Epithelial cell of esophagus (primary cell): ENCODE results near the gene DCST2.

Experiments used
- DNase-seq: peaks from one replicate; pipeline ENCODE4 v3.0.0; 2010; ENCODE audit warnings: low read depth
- H3K4me3 ChIP-seq: 2 replicates; pipeline ENCODE4 v1.5.1; 2011; ENCODE audit warnings: mild to moderate bottlenecking, low read length, control low read depth
- TF ChIP-seq, protein P1 (sequence below): IDR thresholded peaks from 2 replicates; pipeline ENCODE4 v1.5.1; 2011; ENCODE audit warnings: low read depth, mild to moderate bottlenecking, low read length, control low read depth, inconsistent platforms; ENCODE audit not compliant: insufficient read depth; ENCODE audit errors: missing control alignments

The DCST2 gene

DNA sequence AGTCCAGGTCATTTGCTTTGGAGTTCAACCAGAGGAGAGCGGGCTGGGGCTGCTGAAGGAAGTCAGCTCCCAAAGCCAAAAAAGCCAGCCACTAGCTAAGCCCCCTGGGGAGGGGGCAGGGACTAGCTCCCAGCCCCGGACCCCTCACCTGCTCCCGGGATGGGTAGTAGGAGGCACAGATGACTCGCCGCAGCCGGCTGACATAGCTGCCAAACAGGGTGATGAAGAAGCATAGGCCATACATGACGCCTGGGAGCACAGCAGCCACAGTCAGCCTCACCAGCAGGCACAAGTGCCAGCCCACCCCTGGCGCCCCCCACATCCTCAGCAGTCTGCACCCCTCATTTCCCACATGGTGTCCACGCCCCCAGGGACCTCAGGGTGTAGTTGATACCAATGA, 7.4 kb downstream of the DCST2 start:
- no peak overlapping the region for H3K4me3 ChIP-seq
- DNase-seq, result peak; percentile 46
- TF ChIP-seq, protein P1, sequence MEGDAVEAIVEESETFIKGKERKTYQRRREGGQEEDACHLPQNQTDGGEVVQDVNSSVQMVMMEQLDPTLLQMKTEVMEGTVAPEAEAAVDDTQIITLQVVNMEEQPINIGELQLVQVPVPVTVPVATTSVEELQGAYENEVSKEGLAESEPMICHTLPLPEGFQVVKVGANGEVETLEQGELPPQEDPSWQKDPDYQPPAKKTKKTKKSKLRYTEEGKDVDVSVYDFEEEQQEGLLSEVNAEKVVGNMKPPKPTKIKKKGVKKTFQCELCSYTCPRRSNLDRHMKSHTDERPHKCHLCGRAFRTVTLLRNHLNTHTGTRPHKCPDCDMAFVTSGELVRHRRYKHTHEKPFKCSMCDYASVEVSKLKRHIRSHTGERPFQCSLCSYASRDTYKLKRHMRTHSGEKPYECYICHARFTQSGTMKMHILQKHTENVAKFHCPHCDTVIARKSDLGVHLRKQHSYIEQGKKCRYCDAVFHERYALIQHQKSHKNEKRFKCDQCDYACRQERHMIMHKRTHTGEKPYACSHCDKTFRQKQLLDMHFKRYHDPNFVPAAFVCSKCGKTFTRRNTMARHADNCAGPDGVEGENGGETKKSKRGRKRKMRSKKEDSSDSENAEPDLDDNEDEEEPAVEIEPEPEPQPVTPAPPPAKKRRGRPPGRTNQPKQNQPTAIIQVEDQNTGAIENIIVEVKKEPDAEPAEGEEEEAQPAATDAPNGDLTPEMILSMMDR, result no peak

DNA sequence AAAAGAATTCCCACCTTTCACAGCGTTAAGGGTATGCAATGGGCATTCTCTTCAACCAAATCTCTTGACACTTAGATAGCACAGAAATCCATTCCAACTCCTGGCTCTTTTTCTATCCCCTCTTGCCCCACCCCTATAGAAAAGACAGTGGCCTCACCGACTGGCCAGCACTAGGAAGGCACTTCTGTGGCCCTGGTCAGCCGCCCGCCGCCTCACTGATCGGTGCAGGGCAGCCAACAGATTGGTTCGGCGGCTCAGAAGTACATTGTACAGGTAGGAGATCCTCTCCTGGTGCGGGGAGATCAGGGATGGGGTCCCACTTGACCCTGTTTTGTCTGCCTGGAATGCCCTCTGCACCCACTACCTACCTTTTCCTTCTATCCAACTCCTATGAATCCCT, 9.3 kb downstream of the DCST2 start:
- TF ChIP-seq, protein P1, result no peak
- DNase-seq, result no peak
- H3K4me3 ChIP-seq, result no peak overlapping the region

DNA sequence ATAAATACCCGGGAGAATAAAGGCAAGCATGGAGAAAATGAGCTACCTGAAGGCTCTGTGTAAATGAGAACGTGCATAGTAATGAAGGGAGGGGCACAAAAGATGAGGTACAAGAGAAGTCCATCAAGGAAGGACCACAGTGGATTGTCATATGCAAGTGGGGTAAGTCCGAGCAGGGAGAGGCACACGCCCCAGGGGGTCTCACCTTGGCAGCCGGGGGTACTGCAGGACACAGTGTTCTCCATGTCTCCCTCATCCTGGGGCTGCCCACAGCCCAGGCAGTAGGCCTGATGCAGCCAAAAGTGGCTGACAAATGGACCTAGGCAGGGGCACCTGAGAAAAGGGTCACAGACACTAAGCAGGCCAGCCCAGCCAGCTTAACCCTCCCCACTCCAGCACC, 10.0 kb downstream of the DCST2 start:
- TF ChIP-seq, protein P1, result no peak

DNA sequence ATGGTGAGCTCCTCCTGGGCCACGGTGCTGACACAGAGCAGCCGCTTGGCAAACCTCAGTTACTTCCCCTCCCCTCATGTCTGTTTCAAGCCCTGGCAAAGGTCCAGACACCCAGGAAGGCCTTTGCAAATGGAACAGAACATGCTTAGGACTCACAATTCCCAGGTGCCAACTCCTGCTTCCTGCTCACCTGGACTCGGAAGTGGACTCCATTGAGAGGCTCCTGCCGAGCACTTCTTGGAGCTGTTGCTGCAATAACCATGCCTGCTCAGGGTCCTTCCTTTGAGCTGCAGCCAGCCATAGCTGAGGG, 10.7 kb downstream of the DCST2 start:
- peak; percentile 62 for DNase-seq
- TF ChIP-seq, protein P1, result no peak
- no peak overlapping the region for H3K4me3 ChIP-seq

More for the DNA sequence above, 10.0 kb downstream of the DCST2 start:
- H3K4me3 ChIP-seq, result no peak overlapping the region
- no peak for DNase-seq

DNA sequence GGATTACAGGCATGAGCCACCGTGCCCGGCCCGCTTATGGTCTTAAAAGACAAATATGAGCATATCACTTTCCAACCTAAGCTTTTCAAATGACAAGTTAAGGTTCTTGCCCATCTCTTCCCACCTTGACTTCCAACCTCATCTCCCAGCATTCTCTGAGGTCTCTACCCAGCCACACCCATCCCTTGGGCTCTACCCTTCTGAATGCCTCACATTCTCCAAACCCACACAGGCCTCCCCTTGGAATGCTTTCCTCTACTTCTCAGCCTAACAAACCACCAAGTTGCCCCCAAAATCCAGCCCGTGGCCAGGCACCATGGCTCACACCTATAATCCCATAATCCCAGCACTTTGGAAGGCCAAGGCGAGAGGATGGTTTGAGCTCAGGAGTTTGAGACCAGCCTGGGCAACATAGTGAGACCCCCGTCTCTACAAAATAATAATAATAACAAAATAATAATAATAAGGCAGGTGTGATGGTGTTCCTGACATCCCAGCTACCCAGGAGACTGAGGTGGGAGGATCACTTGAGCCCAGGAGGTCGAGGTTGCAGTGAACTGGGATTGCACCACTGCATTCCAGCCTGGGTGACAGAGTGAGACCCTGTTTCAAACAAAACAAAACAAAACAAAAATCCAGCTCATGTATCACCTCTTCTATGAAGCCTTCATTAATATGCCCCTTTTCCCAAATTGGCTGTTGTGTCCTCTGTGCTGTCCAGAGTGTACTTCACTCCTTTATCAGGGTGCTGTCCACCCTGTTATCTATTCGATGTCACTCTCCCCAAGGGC, 11.2 kb downstream of the DCST2 start:
- no peak for DNase-seq
- H3K4me3 ChIP-seq, result no peak overlapping the region
- TF ChIP-seq, protein P1, result no peak

DNA sequence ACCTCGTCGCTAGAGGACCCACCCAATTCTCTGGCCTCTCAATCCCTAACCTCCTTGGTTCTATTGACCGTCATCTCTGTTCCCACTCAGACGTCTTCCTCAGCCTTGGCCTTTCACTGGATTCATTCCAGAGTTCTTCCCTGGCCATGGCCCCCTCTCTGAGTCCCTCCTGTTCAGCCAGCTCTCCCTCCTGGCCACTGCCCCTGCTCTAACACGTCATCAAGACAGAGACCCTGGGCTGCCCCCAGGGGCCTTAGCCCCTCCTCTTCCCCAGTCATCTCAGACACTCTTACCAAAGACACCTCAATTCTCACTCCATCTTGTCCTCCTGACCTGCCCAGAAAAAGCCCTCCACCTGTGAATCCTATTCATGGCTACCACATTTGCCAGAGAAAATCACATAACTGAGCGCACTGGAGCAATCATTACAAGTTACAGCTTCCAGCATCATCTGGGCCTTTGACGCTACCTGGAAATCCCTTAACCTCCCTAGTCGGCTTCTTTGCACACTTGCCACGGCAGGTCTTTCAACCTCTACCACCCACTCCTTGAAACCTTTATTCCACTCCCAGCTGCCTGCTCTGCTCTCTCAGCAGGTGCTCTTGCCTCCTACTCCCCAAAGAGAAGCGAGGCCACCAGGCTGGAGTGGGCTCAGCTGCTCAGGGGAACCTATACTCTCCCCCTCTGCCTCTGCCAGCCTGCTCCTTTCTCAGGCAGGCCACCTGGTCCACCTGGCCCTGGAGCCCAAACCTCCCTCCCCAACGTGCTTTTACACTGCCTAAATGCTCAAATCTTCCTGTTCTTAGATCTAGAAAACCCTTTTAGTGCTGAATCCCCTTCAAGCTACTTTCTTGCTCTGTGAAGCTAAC, 14.0 kb downstream of the DCST2 start:
- H3K4me3 ChIP-seq, result no peak overlapping the region
- no peak for DNase-seq
- TF ChIP-seq, protein P1, result no peak
